Stimulated activated CD8-positive, alpha-beta memory T cell treated with anti-CD3 and anti-CD28 coated beads, Interleukin-4, amount 100 ng/mL, for 24 hours (primary cell): ENCODE data around the gene JPH4.

Source experiments
- DNase-seq: peaks from one replicate; pipeline ENCODE4 v3.0.0-alpha.2; 2020; ENCODE audit warnings: low read depth

Gene JPH4

DNA sequence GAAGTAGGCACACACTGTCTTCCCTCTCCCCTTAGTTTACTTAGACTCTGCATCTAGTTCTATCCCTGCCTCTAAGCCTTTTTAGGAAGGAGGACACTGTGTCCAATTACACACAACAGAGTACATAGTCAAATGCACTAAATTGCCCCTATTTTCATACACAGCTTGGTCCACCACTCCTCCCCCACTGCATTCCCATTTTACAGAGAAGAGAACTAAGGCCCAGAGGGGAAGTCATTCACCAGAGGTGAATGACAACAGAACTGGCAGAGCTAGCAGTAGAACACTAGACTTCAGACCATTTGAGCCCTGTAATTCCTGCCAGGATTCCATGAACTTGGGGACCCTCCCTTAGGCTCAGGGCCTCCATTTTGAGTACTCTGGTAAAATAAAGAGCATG lies 1.1 kb upstream of the JPH4 start:
- no peak for DNase-seq

DNA sequence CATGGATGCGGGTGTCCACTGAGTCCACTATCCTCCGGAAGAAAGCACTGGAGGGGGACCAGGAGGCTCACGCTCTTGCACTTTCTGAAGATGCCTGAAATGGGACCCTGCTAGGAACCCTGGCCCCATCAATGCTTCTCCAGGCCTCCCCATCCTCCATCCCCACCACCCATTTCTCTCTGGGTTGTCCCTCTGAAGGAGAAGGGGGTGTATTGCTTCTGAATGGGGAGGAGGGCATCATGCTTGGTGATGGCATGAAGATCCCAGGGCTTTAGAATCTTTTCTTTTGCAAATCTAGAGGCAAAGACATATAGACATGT lies 681 bp upstream of the JPH4 start:
- DNase-seq = no peak

GRCh38 chr14:23577710-23578392 lies 739 bp downstream of the JPH4 start:
- no peak for DNase-seq

DNA sequence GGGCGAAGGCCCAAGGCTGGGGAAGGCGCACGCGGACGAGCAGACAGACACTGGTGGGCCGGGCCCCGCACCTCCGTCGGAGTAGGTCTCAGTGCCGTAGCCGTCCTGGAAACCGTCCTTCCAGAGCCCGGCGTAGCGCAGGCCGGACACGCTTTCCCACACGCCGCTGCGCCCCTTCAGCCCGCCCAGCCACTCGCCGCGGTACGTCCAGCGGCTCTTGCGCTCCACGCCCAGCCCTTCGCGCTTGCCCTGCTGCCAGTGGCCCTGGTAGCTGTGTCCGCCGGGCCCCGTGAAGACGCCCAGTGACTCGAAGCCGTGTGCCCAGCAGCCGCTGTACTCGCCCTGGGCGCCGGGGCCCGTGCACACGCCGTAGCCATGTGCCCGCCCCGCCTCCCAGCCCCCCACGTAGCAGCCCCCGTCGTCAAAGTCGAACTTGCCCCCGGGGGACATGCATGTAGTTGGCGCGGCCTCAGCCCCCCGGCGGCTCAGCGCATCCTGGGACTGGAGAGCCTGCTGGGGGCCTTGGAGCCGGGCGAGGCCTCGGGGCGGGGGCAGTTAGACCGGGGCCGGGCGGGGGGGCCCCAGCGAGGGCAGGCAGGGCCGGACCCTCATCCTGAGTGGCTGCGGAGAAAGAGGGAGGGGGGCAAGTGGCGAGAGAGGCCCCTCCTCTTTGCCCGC lies 1.4 kb downstream of the JPH4 start:
- no peak for DNase-seq

DNA sequence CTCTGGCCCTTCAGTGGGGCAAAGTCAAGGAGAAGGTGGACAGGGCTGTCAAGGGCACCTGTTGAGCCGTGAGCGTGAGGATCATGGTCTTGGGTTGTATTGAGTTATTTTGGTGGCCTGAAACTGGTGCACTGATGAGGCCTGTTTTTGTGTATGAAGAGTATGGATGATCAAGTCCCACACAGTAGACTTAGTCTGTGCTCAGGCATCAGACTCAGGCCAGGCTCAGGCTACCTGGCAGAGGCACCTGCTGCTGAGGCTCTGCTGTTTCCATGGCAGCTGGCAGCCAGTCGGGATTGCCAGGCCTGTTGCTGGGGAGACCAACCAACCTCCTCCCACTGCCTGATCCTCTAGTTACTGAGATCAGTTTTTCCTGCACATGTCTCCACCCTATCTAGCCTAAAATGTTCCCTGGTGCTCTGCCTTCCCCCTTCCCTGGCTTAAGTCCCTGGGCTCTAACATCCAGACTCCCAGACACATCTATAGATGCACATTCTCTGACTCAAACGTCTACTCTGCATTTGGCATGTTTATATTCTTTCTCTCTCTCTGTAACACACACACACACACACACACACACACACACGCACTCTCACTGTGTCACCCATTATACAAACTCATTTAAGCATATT lies 5.1 kb downstream of the JPH4 start:
- no peak for DNase-seq

DNA sequence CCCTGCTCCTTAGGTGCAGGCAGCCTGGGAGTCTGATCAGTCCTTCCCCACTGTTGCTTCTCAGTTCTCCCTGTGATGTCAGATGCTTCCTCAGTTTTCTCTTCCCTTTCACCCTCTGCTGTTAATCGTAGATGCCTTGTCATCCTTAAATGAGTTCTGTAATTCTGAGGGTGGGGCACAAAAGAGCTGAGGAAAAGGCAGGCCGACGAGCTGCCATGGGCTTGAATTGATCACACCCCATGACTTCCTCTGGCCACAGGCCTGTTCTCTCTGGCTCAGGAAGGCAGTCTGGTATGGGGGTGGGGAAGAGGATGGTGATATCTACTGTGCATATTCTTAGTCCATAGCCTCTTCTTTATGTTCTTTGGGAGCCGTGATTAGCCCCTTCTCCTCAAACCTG lies 5.8 kb downstream of the JPH4 start:
- DNase-seq = no peak

- no peak for DNase-seq
These were observed 6.1 kb downstream of the JPH4 start for GRCh38 chr14:23572524-23572828.

GRCh38 chr14:23571701-23572523 lies 6.7 kb downstream of the JPH4 start:
- DNase-seq = no peak

- DNase-seq = no peak
These were observed 7.6 kb downstream of the JPH4 start for GRCh38 chr14:23570806-23571483.

- DNase-seq = no peak
These were observed 9.0 kb downstream of the JPH4 start for GRCh38 chr14:23569443-23570151.

DNA sequence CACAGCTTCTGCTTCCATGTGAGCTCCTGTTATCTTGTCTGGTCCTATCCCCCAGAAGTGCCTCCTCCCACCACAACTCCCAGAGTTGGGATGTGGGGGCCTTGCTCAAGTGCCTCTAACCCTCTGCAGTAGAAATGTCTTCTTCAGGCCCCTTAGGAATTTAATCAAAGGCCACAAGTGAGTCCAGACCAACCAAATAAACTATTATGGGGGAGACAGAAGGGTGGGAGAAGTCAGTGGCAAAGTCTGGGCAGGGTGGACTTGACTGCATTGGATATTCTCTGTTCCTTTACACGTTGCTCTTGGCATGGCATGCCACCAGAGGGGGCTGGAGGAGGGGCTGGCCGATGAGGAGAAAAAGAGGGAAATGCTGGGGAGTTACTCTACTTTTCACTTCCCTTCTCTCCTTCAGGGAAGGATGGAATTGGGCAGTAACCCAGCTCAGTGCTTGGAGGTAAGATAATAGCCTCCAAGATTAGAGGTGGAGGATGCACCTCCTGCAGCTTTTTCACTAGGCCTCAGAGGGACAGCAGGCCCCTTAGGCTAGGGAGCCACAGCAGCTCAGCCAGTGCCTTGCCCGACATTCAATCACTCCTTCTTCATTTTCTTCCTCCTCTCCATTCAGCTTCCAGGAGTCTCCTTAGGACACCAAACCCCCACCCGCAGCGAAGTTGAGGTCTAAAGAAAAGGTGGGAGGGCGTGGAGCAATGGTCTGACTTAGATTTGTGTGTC lies 9.8 kb downstream of the JPH4 start:
- no peak for DNase-seq

DNA sequence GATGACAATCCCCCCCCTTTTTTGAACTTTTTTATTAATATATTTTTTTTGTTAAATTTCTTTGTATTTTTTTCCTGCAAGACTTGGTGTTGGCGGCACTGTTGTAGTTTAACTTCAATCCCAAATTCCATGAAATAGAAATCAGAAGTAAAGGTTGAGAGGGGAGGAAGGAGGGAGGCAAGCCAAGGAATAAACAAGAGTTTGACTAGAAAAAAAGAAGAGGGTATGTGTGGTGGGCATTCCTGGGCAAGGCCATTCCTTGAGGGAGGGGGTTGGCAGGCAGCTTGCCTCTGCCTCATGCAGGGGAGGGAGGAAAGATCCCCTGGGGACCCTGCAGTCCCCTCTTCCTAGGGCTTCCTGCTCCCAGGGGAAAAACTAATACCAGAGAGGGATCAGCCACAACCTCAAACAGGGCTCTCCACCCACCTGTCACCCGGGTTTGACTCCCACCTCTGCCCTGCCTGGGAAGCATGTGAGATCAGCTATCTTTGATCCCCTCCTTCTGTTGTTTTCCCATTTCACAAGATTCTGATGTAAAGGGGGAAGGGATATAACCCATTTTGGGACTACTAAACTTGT lies 10.5 kb downstream of the JPH4 start:
- DNase-seq = no peak

GRCh38 chr14:23567186-23568020 lies 11.2 kb downstream of the JPH4 start, which contains the start of gene AP1G2:
AP1G2 (minus strand) TSS chr14:23567791; CDS start chr14:23567314, 477 bp downstream.
- DNase-seq = peak; percentile 85

DNA sequence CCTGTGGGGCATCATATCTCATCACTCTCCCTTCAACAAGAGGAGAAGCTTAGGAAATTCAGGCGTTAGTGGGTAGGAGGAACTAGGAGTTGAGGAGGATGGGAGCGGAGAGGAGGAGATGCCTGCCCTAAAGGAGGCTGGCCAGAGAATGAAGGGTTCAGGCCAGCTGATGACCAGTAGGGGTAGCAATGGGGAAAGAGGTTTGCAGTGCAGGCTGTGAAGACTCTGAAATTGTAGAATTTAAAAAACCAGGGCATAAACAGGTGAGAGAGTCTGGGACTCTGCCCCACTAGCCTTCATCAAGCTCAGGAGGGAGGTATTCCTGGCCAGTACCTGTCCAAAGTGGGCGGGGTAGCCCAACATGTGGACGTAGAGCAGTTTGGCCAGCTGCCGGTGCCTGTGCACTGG lies 11.8 kb downstream of the JPH4 start:
- DNase-seq = no peak

- no peak for DNase-seq
These were observed 12.3 kb downstream of the JPH4 start for GRCh38 chr14:23566112-23566777.

DNA sequence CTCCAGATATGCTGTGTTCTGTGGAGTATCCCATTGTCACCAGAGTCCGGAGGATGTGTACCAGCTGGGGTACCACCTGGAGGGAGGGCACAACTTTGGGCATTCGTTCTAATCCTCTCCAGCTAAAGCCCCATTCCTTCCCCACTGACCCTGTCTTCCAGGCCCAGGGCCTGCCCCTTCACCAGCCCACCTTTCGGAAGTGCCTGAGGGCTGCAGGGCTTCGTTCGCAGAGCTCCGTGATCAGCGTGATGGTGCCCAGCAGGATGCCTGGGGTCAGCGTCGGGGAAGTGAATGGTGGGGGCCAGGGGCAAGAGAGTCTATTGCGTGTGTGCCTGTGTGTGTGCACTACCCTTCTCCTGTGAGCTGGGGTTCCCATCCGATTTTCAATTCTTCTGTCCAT lies 13.0 kb downstream of the JPH4 start:
- no peak for DNase-seq

DNA sequence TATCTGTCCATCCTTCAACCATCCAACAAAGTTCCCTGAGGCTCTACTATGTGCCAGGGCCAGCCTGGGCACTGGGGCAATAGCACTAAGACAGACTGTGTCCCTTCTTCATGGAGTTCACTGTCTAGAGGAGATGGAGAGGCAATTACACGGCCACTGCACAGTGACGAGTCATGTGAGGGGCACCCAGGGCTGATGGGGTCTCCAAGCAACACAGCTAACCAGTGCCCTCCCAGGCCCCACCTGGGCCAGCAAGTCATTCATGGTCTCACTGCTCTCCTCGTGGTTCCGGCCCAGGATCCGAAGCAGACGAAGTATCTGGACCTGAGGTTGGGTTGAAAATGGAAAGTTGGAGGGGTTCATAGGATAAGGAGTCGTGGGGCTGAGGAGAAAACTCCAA lies 13.7 kb downstream of the JPH4 start:
- DNase-seq = no peak

DNA sequence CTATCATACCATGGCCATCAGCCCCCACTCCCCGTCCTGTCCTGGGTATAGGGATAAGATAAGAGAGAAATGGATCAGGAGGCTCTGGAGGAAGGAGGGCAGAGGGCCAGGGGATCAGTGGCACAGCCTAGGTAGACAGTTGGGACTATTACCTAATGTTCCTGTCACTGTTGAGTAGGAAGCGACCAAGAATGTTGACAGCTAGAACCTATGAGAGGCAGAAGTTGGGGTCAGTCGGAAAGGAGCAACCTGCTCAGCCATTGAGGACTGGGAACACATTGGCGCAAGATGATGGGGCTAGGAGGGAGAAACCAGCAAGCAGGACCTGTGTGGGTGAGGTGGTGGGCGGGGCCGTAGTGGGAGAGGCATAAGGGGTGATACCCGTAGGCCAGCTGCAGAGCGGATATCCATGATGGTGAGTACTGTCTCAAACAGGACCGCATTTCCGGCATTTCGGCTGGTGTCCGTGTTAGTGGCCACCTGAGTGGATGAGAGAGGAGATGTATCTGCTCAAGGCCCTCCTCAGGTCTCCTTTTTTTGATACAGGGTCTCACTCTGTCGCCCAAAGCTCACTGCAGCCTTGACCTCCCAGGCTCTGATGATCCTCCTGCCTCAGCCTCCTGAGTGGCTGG lies 14.3 kb downstream of the JPH4 start:
- no peak for DNase-seq
